ENCODE measurements around the gene A4GALT.
"Not testable (repeated sequence)": the region's sequence is repeated elsewhere in the genome, so short reads cannot be mapped to it uniquely, and the experiment has no call there.

A4GALT gene

GRCh38 chr22:42720263-42721044, at the start of gene A4GALT:
A4GALT (minus strand) TSS chr22:42720870; CDS start chr22:42693951, 26,919 bp downstream.
- DNase-seq, result no peak

- no peak for DNase-seq
Observed at GRCh38 chr22:42770448-42770726, 49.7 kb upstream of the A4GALT start.

- no peak for DNase-seq
Observed at GRCh38 chr22:42769574-42770447, 49.1 kb upstream of the A4GALT start.

- DNase-seq, result no peak
Observed at GRCh38 chr22:42769238-42769573, 48.5 kb upstream of the A4GALT start.

GRCh38 chr22:42768385-42769035, 47.8 kb upstream of the A4GALT start:
- no peak for DNase-seq

- DNase-seq, result no peak
Observed at GRCh38 chr22:42766860-42767259, 46.2 kb upstream of the A4GALT start.

- no peak for DNase-seq
Observed at GRCh38 chr22:42764895-42765363, 44.3 kb upstream of the A4GALT start.

- DNase-seq, result no peak
Observed at GRCh38 chr22:42763965-42764480, 43.4 kb upstream of the A4GALT start.

- no peak for DNase-seq
Observed at GRCh38 chr22:42760806-42761565, 40.3 kb upstream of the A4GALT start.

GRCh38 chr22:42758931-42759629, 38.4 kb upstream of the A4GALT start:
- no peak for DNase-seq

GRCh38 chr22:42755553-42755952, 34.9 kb upstream of the A4GALT start:
- not testable (repeated sequence) for DNase-seq

GRCh38 chr22:42755121-42755520, 34.5 kb upstream of the A4GALT start:
- DNase-seq, result not testable (repeated sequence)

- DNase-seq, result no peak
Observed at GRCh38 chr22:42754658-42755057, 34.0 kb upstream of the A4GALT start.

GRCh38 chr22:42752912-42753311, 32.2 kb upstream of the A4GALT start:
- DNase-seq, result no peak

GRCh38 chr22:42752230-42752746, 31.6 kb upstream of the A4GALT start:
- no peak for DNase-seq

GRCh38 chr22:42750421-42750820, 29.8 kb upstream of the A4GALT start:
- not testable (repeated sequence) for DNase-seq

- DNase-seq, result no peak
Observed at GRCh38 chr22:42747701-42748513, 27.2 kb upstream of the A4GALT start.

GRCh38 chr22:42745118-42745517, 24.4 kb upstream of the A4GALT start:
- no peak for DNase-seq

- DNase-seq, result no peak
Observed at GRCh38 chr22:42743501-42743991, 22.9 kb upstream of the A4GALT start.

- no peak for DNase-seq
Observed at GRCh38 chr22:42742940-42743339, 22.3 kb upstream of the A4GALT start.

GRCh38 chr22:42740320-42740719, 19.6 kb upstream of the A4GALT start:
- DNase-seq, result not testable (repeated sequence)
